Measurements from ENCODE around the gene MSI2.

The MSI2 gene

GRCh38 chr17:57246257-57246656, 10.1 kb upstream of the MSI2 start:
- DNase-seq (ENCODE audit: low spot score): no peak

GRCh38 chr17:57247261-57247660, 9.1 kb upstream of the MSI2 start:
- DNase-seq (ENCODE audit: low spot score): no peak

- no peak for DNase-seq (ENCODE audit: low spot score)
Observed at GRCh38 chr17:57247913-57248312, 8.4 kb upstream of the MSI2 start.

DNA sequence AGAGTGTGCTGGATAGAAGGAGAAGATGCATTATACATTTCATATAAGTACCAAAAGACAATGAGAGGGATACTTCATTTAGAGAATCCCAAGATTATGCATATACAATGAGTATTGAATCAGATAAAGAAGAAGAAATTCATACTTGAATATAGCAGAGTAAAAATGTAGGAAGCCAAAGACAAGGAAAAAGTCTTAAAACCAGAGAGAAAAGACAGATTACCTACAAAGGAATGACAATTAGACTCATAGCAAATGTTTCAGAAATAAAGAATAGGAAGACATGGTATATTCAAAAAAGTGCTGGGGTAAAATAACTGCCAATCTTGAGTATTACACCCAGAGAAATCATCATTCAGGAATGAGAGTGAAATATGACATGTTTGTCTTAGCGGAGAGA, 6.8 kb upstream of the MSI2 start:
- DNase-seq (ENCODE audit: low spot score): no peak

- no peak for DNase-seq (ENCODE audit: low spot score)
Observed at GRCh38 chr17:57251211-57251787, 5.0 kb upstream of the MSI2 start.

- no peak for DNase-seq (ENCODE audit: low spot score)
Observed at GRCh38 chr17:57253362-57254065, 2.8 kb upstream of the MSI2 start.

DNA sequence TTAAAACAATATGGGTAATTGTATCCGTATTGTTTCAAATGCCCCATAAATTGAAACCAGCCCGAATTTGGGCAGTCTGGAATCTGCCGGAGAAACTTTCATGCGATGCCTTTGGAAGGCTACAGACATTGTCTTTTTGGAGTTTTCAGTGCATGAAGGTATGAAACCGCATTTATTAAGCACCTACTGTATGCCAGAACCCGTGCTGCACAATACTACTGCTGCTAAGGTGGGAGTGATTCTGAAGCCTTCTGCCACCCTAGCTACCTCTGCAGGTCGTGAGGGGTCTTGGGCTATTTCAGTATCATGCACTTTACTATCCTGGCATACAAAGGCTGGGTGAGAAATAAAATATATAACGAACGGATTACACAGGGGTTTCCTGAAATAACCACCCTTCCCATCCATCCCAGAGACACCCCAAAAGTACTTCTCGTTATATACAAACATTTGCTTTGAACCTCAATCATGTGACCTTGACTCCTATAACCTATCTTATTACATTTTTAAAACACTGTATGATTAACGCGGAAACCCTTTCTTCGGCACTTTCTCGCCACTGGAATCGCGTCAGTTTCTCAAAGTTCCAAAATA, 1.0 kb upstream of the MSI2 start:
- no peak for DNase-seq (ENCODE audit: low spot score)

- no peak for DNase-seq (ENCODE audit: low spot score)
Observed at GRCh38 chr17:57256708-57257112, 387 bp downstream of the MSI2 start.

- DNase-seq (ENCODE audit: low spot score): no peak
Observed at GRCh38 chr17:57257195-57257894, 1.0 kb downstream of the MSI2 start.

DNA sequence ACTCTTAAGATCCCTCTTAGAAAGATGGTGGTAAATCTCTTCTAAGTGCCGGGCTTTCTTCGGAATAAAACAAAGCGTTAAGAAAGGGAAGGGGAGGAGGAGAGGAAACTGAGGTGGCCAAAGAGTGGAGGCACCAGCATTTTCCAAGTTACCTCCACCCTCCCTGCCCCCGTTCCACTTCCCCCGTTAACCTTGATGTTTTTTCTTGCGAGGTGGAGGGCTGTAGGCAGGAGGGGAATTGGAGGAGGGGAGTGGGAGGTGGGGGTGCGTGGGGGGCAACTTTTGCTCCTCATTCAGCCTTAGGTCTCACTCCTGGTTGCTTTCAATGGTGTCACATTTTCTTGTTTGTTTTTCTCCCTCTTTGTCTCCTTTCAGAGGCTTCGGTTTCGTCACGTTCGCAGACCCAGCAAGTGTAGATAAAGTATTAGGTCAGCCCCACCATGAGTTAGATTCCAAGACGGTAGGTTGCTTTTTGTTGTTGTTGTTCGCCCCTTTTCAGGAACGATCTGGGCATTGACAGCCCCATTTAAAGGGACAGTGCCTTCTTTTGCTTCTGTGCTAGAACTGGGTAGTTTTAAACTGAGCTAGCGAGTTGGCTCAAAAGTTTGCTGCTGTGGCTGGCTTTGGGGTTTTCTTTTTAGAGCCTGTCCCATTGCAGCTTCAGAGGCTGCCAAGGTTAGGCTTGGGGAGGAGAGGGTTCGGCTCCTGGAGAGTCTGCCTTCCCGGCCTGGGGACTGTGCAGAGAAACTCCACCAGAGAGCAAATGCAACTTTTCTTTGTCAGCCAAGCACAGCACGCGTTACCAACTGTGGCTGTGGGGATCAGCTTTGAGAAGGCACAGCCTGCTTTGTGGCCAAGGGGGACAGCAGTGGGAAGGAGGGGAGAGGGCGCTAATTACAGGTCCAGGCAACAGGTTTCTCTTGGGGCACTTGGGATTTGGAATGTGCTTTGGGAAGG, 1.9 kb downstream of the MSI2 start:
- no peak for DNase-seq (ENCODE audit: low spot score)

- DNase-seq (ENCODE audit: low spot score): no peak
Observed at GRCh38 chr17:57259306-57259705, 3.0 kb downstream of the MSI2 start.

- no peak for DNase-seq (ENCODE audit: low spot score)
Observed at GRCh38 chr17:57259817-57260216, 3.5 kb downstream of the MSI2 start.

DNA sequence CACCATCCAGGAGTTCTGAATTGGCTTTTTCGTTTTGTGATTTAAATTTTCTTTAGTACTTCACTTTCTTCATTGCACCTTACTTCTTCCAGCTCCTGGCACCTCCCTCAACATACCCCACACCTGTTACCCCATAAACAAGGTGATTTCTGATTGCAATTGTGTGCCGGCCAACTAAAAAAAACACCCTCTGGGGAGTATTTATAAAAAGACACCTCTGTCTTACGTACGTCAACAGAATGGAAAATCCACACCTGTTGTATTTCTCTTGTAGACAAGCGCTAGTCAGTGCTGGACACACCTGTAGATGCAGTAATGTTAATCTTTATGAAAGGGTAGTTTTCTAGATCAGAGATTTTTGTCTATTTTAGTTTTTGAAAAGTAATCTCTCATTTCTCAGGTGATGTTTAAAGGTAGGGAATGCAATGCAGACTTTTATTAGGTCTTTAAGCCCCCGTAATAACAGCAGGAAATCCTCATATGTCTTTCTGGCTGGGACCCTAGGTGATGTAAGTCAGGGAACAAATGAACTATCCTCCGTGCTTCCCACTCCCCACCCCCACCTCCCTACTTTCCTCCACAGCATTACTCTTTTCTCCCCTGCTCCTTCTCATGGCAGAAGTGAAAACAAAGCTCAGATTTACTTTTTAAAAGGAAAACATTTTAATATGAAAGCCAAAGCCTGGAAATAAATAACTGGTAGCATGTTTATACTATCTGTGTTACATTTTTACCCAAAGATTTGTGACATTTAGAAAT, 4.2 kb downstream of the MSI2 start:
- DNase-seq (ENCODE audit: low spot score): no peak

GRCh38 chr17:57261084-57261461, 4.8 kb downstream of the MSI2 start:
- DNase-seq (ENCODE audit: low spot score): no peak

DNA sequence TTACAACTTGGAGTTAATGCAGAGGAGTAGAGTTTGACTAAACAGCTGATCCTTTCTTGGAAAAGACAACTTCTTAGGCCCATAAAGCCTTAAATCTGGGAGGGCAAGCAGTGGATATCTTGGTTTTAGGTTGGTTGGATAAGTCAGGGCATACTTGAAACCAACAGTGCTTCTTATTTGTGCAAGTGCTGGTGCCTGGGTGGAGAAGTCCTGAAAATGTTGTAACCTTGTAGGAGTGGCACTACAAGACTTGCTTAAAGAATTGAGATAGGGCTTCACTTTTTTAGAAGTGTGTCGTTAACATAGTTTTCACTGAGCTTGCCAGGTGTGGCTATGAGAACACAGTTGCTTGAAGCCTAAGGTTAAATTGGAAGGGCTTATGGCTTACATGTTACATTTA, 6.2 kb downstream of the MSI2 start:
- no peak for DNase-seq (ENCODE audit: low spot score)

GRCh38 chr17:57264250-57264649, 7.9 kb downstream of the MSI2 start:
- DNase-seq (ENCODE audit: low spot score): no peak

DNA sequence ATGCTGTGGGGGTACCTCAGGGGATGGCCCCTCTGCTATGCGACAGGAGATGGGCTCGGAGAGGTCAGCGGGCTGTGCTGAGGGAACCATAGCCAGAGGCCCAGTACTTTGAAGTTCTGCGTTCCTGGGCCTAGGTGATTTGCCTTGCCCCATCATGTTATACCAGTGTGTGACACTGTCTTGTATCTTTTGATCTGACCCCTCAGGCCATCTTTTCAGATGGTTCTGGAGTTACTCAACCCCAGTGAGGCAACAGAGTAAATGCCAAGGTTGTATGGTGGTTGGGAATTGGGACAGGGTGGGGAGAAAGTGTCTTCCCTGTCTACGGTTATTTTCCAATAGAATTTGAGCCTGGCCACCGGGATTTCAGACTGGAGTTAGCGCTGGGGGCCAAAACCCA, 8.5 kb downstream of the MSI2 start:
- no peak for DNase-seq (ENCODE audit: low spot score)

DNA sequence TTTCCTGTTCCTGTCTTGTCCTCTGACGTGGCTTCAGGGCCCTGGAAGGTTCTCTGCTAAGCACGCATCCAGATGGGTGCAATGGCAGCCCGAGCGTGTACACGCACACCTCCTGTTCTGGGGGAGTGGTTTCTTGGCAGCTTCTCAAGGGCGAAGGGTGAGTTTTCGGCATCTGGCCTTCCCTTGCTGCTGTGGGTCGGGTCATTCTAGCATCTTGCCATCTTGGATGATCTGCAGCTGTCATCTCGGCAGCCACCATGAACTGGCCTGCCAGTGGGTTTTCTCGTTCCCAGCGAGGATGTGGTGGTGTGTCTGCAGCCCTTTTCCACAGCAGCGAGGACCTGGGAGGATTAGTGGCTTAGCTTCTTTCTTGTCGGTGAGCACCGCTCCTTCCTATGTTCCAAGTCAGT, 10.6 kb downstream of the MSI2 start:
- no peak for DNase-seq (ENCODE audit: low spot score)

- no peak for DNase-seq (ENCODE audit: low spot score)
Observed at GRCh38 chr17:57268181-57268580, 11.9 kb downstream of the MSI2 start.

DNA sequence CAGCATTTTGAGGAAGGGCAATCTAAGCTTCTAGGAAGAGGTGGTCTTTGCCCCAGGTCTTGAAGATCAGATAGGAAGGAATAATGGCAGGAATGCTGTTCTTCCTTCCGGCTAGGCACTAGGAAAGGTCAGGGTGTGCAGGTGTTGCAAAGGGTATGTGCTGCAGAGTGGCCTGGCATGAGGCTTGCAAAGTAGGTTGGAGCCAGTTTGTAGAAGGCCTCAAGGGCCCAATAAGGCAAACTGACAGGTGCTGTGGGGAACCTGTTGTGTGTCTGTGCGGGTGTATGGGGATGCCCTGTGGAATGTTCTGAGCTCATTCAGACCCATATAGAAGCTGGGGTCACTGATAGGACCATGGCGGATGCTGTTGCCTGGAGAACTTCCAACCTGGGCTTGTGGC, 12.7 kb downstream of the MSI2 start:
- no peak for DNase-seq (ENCODE audit: low spot score)

DNA sequence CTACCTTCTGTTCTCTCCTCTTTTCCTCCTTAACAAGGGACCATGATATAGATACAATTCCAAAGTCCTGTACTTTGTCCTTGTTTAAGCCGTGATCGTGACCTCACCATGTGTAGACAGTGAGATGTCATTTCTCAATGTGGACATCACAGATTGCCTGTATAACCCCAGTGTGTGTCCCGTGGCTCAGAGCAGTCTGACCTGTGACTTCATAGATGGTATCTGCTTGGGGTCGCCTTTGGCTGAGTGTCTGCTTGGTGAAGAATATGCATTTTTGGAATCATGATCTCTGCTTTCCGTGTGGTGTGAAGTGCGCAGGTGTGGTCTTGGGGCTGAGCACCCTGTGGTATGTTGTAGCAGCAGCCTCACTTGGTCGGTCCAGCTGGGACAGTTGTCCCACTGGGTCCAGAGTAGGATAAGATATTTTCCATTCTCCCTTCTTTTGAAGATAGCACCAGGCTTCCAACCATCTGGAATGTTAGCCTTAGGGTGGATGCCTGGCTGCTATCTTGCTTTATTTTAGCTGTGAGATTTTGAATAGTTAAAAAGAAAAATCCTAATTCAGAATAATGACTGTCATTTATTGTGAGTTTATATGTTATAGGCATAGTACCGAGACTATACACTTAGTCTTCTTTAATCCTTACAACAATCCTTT, 13.4 kb downstream of the MSI2 start:
- DNase-seq (ENCODE audit: low spot score): no peak
